OCI-LY1 (cell line): Measurements from ENCODE around the gene FBXW7.

ENCODE experiments used
- H2AFZ ChIP-seq: fragments of 200-600 bp; sonication (generic), shearing (Covaris generic); 2 replicates; pipeline ENCODE4 v1.6.0; 2014; ENCODE audit warnings: antibody characterized with exemption, mild to moderate bottlenecking, low read length
- H3F3A ChIP-seq: fragments of 200-600 bp; sonication (generic), shearing (Covaris generic); 2 replicates; pipeline ENCODE4 v1.6.0; 2014; ENCODE audit warnings: mild to moderate bottlenecking, antibody characterized with exemption, low read length, moderate library complexity; ENCODE audit not compliant: insufficient read depth
- H3K27ac ChIP-seq: fragments of 200-600 bp; sonication (generic); 2 replicates; pipeline ENCODE4 v1.5.1; 2014; ENCODE audit warnings: low read length, mixed run types, mild to moderate bottlenecking, low read depth; ENCODE audit not compliant: poor library complexity, severe bottlenecking
- H3K27me3 ChIP-seq: fragments of 200-600 bp; sonication (generic); 2 replicates; pipeline ENCODE4 v1.6.0; 2014; ENCODE audit warnings: antibody characterized with exemption, mild to moderate bottlenecking, low read length, moderate library complexity; ENCODE audit not compliant: insufficient read depth
- H3K36me3 ChIP-seq: fragments of 200-600 bp; sonication (generic); 2 replicates; pipeline ENCODE4 v1.6.1; 2014; ENCODE audit warnings: mild to moderate bottlenecking, antibody characterized with exemption, low read length, moderate library complexity, mixed read lengths; ENCODE audit not compliant: insufficient read depth
- H3K4me1 ChIP-seq: fragments of 200-600 bp; sonication (generic); 2 replicates; pipeline ENCODE4 v1.5.1; 2014; ENCODE audit warnings: mild to moderate bottlenecking, low read length, moderate library complexity; ENCODE audit not compliant: insufficient read depth, severe bottlenecking
- H3K4me2 ChIP-seq: fragments of 200-600 bp; sonication (generic), shearing (Covaris generic); 2 replicates; pipeline ENCODE4 v1.6.1; 2014; ENCODE audit warnings: low read length
- H3K4me3 ChIP-seq: fragments of 200-600 bp; sonication (generic); 2 replicates; pipeline ENCODE4 v1.5.1; 2014; ENCODE audit warnings: low read length, low read depth, mild to moderate bottlenecking, mixed read lengths; ENCODE audit not compliant: poor library complexity, severe bottlenecking
- H3K79me2 ChIP-seq: fragments of 200-600 bp; shearing (Covaris generic); 2 replicates; pipeline ENCODE4 v1.6.1; 2016; ENCODE audit warnings: mixed run types, low read length, mixed read lengths; ENCODE audit not compliant: insufficient read depth
- H3K9ac ChIP-seq: fragments of 200-600 bp; sonication (generic), shearing (Covaris generic); 2 replicates; pipeline ENCODE4 v1.6.1; 2014; ENCODE audit warnings: mild to moderate bottlenecking, low read length, mixed read lengths
- H3K9me2 ChIP-seq: fragments of 200-600 bp; sonication (generic), shearing (Covaris generic); 2 replicates; pipeline ENCODE4 v1.6.1; 2014; ENCODE audit warnings: low read depth, mild to moderate bottlenecking, low read length, mixed read lengths
- H3K9me3 ChIP-seq: fragments of 200-600 bp; shearing (Covaris generic); 2 replicates; pipeline ENCODE4 v1.6.1; 2014; ENCODE audit warnings: low read length, mixed read lengths
- H4K20me1 ChIP-seq: fragments of 200-600 bp; sonication (generic), shearing (Covaris generic); 2 replicates; pipeline ENCODE4 v1.6.0; 2016; ENCODE audit warnings: mild to moderate bottlenecking, low read length; ENCODE audit not compliant: insufficient read depth
- EZH2 ChIP-seq: fragments of 200-600 bp; sonication (generic), shearing (Covaris generic); IDR thresholded peaks from 2 replicates; pipeline ENCODE4 v1.8.0; 2017; ENCODE audit warnings: borderline replicate concordance, mixed run types, mild to moderate bottlenecking, antibody characterized with exemption, low read length, moderate library complexity, mixed read lengths
- TF ChIP-seq, protein P1 (sequence below): fragments of 200-600 bp; sonication (generic), shearing (Covaris generic); IDR thresholded peaks from 2 replicates; pipeline ENCODE4 v1.5.1; 2017; ENCODE audit warnings: mild to moderate bottlenecking, antibody characterized with exemption, low read length, moderate library complexity, mixed read lengths

FBXW7 gene

DNA sequence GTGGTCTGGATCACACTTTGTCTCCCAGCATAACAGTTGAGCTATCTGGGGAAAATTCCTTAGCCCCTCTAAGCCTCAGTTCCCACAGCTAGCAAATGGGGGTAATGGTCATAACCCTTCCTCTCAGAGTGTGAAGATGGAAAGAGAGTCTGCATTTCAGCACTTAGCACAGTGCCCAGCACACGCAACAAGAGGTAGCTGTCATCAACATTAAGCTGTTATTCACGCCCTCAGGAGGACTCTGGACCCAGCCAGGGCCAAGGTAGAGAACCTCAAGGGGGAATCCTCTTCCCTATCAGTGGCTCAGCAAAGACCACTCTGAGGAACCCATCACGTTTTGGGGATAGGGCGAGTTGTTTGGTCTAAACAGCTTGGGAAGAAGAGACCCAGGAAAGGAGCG, 258.6 kb downstream of the FBXW7 start:
- H3K4me2 ChIP-seq, result no peak overlapping the region
- no peak overlapping the region for H3K27ac ChIP-seq
- H3K4me3 ChIP-seq, result no peak overlapping the region
- no peaks in the 10 kb centered on the region for H4K20me1 ChIP-seq
- no peak for TF ChIP-seq EZH2
- TF ChIP-seq, protein P1, sequence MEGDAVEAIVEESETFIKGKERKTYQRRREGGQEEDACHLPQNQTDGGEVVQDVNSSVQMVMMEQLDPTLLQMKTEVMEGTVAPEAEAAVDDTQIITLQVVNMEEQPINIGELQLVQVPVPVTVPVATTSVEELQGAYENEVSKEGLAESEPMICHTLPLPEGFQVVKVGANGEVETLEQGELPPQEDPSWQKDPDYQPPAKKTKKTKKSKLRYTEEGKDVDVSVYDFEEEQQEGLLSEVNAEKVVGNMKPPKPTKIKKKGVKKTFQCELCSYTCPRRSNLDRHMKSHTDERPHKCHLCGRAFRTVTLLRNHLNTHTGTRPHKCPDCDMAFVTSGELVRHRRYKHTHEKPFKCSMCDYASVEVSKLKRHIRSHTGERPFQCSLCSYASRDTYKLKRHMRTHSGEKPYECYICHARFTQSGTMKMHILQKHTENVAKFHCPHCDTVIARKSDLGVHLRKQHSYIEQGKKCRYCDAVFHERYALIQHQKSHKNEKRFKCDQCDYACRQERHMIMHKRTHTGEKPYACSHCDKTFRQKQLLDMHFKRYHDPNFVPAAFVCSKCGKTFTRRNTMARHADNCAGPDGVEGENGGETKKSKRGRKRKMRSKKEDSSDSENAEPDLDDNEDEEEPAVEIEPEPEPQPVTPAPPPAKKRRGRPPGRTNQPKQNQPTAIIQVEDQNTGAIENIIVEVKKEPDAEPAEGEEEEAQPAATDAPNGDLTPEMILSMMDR, result no peak
- H3K9ac ChIP-seq, result no peak overlapping the region
- H3K9me3 ChIP-seq, result no peaks in the 10 kb centered on the region
- H3F3A ChIP-seq, result no peaks in the 10 kb centered on the region
- no peaks in the 10 kb centered on the region; the same call in 1 of the 2 replicates for H3K27me3 ChIP-seq
- no peaks in the 10 kb centered on the region for H3K9me2 ChIP-seq
- no peak overlapping the region for H2AFZ ChIP-seq
- H3K79me2 ChIP-seq, result no peaks in the 10 kb centered on the region
- no peaks in the 10 kb centered on the region for H3K4me1 ChIP-seq
- no peaks in the 10 kb centered on the region for H3K36me3 ChIP-seq

DNA sequence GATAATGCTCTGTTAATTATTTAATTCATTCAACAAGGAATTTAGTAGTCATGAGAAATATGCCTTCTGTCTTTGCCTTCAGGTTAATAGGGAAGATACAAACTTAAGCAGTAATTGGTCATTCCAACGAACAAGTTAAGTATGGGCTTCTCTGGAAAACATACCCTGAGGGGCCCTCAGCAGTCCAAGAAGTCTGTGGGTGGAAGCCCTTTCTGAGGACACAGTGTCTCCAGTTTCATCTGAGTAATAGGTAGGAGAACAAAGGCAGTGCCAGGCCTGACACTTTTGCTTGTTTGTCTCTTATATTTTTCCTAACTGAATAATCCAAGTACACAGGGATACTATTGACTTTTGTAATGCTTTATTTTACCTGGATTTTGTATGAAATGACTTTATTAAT, 262.5 kb downstream of the FBXW7 start:
- Histone ChIP-seq H3K9me3 (no peaks in the 10 kb centered on the region), H3K9me2 (no peaks in the 10 kb centered on the region), H3F3A (no peaks in the 10 kb centered on the region), H3K27ac (no peak overlapping the region), H3K36me3 (no peaks in the 10 kb centered on the region), H3K9ac (no peak overlapping the region), H3K27me3 (no peaks in the 10 kb centered on the region), H2AFZ (no peak overlapping the region), H3K4me1 (no peaks in the 10 kb centered on the region), H3K79me2 (no peaks in the 10 kb centered on the region), H4K20me1 (no peaks in the 10 kb centered on the region), H3K4me3 (no peak overlapping the region), H3K4me2 (no peak overlapping the region)
- TF ChIP-seq, protein P1, result no peak
- TF ChIP-seq EZH2, result no peak
